Keratinocyte (primary cell): Measurements from ENCODE around the gene CCR9.

Experiments
- EZH2 ChIP-seq: IDR thresholded peaks from one replicate; pipeline ENCODE4 v1.6.1; 2012; ENCODE audit warnings: inconsistent platforms, mild to moderate bottlenecking, low read length, moderate library complexity
- TF ChIP-seq, protein P1 (sequence below), 3 experiments: IDR thresholded peaks in 1 of 3; conservative IDR thresholded peaks in 1 of 3; optimal IDR thresholded peaks in 1 of 3; 2 replicates in 2 of 3; 3 replicates in 1 of 3; pipeline versions ENCODE3 to v1.5.1; 2011; ENCODE audit warnings: low read length in 3 of 3, mild to moderate bottlenecking in 3 of 3, moderate library complexity in 2 of 3, control low read depth in 1 of 3, inconsistent platforms in 1 of 3; ENCODE audit not compliant: insufficient read depth in 2 of 3; ENCODE audit errors: extremely low read depth in 1 of 3

GRCh38 chr3:45921158-45922038 lies 35.1 kb downstream of the CCR9 start:
- TF ChIP-seq, protein P1, sequence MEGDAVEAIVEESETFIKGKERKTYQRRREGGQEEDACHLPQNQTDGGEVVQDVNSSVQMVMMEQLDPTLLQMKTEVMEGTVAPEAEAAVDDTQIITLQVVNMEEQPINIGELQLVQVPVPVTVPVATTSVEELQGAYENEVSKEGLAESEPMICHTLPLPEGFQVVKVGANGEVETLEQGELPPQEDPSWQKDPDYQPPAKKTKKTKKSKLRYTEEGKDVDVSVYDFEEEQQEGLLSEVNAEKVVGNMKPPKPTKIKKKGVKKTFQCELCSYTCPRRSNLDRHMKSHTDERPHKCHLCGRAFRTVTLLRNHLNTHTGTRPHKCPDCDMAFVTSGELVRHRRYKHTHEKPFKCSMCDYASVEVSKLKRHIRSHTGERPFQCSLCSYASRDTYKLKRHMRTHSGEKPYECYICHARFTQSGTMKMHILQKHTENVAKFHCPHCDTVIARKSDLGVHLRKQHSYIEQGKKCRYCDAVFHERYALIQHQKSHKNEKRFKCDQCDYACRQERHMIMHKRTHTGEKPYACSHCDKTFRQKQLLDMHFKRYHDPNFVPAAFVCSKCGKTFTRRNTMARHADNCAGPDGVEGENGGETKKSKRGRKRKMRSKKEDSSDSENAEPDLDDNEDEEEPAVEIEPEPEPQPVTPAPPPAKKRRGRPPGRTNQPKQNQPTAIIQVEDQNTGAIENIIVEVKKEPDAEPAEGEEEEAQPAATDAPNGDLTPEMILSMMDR (optimal IDR thresholded peaks at IDR 0.05 in 1 of 3, IDR thresholded peaks at IDR 0.05 in 1 of 3, conservative IDR thresholded peaks at IDR 0.05 in 1 of 3; ENCODE audit: extremely low read depth in 1 of 3, insufficient read depth in 2 of 3, low read length in 3 of 3) = no peak
- TF ChIP-seq EZH2 = no peak
